Activated CD4-positive, CD25-positive, alpha-beta regulatory T cell (primary cell): ENCODE measurements around the gene TMC8.

ENCODE experiments used
- DNase-seq, 4 experiments: peaks; one replicate each; lab custom pipeline; 2025; lab: John Stamatoyannopoulos, UW

Gene TMC8

DNA sequence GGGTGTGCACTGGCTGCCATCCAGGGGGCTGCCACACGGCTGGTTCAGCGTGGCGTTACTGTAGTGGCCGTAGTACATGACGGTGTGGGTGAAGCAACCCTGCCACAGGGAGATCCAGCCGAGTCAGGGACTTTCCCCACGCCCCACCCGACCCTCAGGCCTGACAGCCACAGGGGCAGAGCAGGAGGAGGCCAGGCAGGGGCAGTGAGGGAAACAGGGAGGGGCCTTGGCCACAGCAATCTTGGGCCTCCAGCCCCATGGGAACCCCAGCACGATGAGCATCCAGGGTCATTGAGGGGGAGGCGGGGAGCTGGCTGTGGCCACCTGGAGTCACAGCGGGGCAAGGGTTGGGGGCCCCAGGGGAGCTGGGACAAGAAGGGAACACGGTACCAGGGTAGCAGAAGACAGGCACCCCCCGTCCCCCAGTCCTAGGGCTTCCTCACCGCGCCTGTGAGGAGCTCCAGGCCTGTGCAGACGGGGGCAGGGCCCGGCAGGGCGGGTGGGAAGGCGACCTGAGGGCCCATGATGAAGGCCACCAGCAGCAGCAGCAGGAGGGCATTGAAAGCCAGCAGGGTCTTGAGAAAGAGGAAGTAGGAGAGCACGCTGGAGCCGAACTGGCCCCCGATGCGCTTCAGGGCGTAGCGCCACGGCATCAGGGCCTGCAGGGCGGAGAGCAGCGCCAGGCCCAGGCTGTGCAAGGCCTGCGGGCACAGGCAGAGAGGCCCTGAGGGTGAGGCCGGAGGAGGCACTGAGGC, 6.3 kb upstream of the TMC8 start:
- no peak for DNase-seq

- no peak for DNase-seq
These were observed 5.8 kb upstream of the TMC8 start for GRCh38 chr17:78124836-78125137.

GRCh38 chr17:78125138-78125913, 5.2 kb upstream of the TMC8 start:
- DNase-seq: no peak

- no peak for DNase-seq
These were observed 4.3 kb upstream of the TMC8 start for GRCh38 chr17:78125976-78126894.

- no peak for DNase-seq
These were observed 3.7 kb upstream of the TMC8 start for GRCh38 chr17:78126895-78127238.

- peak in 2 of 4 experiments; percentile 58 to 70 for DNase-seq
These were observed 3.2 kb upstream of the TMC8 start for GRCh38 chr17:78127239-78127887.

DNA sequence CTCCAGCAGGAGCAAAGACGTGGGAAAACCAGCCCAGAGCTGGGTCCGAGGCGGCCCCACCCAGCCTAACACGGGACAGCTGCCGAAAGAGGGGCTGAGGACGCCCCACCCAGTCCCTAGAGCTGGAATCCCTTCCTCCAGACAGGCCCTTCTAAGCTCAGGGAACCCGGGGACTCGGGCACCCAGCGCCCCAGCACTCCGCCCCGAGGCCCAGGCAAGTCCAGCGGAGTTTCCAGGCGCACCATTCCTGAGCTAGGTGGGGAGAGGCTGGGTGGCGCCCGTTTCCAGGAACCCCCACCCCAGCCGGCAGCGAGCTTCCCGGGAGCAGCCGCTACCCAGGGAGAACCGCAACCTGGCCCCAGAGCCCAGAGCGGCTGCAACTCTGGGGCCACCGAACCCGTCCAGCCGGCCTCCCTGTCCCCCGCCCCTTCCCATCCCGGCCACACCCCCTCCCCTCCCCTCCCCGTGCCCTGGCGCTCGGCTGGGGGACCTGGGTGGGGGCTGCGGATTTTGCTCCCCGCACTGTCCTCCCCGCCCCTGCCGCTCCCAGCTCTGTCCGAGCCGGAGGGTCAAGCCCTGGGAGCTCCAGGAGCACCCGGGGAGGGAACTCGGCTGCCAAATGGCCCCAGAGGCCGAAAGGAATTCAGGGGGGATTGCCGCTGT, 2.6 kb upstream of the TMC8 start:
- DNase-seq: no peak

- peak; percentile 36 to 72 (median 50) for DNase-seq
These were observed 1.8 kb upstream of the TMC8 start, which contains the start of gene TMC6 for GRCh38 chr17:78128551-78129350. Gene TMC6 (minus strand): TSS chr17:78128755. CDS start chr17:78126832, 1,923 bp downstream.

GRCh38 chr17:78129351-78130089, 1.1 kb upstream of the TMC8 start:
- DNase-seq: peak in 1 of 4 experiments; percentile 31

- no peak for DNase-seq
These were observed 508 bp upstream of the TMC8 start for GRCh38 chr17:78130090-78130436.

- peak in 1 of 4 experiments; percentile 45 for DNase-seq
These were observed 857 bp downstream of the TMC8 start for GRCh38 chr17:78131172-78132083.

- DNase-seq: peak in 2 of 4 experiments; percentile 52 to 59
These were observed 1.6 kb downstream of the TMC8 start for GRCh38 chr17:78132084-78132676.

- no peak for DNase-seq
These were observed 2.2 kb downstream of the TMC8 start for GRCh38 chr17:78132767-78133178.

GRCh38 chr17:78133179-78133951, 2.8 kb downstream of the TMC8 start:
- no peak for DNase-seq

DNA sequence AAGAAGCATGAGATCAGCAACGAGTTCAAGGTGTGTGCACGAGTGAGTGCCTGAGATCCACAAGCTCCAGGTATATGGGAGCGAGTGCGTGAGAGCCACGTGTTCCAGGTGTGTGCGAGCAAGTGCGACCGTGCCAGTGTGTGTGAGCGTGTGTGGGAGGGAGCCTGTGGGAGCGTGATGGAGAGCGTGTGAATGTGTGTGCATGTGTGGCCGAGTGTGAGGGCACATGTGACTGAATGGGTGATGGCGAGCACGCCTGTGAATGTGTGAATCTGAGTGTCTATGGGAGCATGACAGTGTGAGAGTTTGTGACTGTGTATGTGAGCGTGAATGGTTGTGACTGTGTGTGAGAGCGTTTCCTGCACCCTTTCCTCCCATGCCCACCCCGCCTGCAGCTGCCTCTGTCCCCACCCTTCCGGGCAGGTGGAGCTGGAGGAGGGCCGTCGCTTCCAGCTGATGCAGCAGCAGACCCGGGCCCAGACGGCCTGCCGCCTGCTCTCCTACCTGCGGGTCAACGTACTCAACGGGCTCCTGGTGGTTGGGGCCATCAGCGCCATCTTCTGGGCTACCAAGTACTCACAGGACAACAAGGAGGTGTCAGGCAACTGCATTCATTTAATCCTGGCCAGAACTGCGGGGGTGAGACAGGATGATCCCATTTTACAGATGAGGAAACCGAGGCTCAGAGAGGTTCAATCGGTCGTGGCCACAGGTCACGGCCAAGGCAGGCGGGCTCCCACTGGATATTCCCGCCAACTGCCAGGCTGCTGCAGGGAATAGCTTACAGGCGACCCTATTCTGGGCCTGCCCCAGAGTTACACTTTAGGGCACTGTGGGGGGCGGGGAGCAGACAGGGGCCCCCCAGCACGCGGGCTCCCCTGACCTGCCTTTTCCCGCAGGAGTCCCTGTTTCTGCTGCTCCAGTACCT, 3.7 kb downstream of the TMC8 start:
- DNase-seq: peak; percentile 36 to 75 (median 56)

GRCh38 chr17:78134899-78135385, 4.4 kb downstream of the TMC8 start:
- DNase-seq: no peak
